A549 (cell line): ENCODE measurements around the gene CEP162.

Experiments used
- CTCF ChIP-seq: fragments of >200 bp; sonication (Bioruptor Twin); formaldehyde crosslinking; IDR thresholded peaks from 3 replicates; pipeline ENCODE4 v1.5.1; 2016
- MAFK ChIP-seq: fragments of 450-650 bp; IDR thresholded peaks from 2 replicates; pipeline ENCODE4 v1.6.1; 2014; ENCODE audit not compliant: partially characterized antibody
- POLR2A ChIP-seq: IDR thresholded peaks from 2 replicates; pipeline ENCODE4 v1.6.1; 2012; ENCODE audit warnings: mild to moderate bottlenecking, low read length
- REST ChIP-seq: fragments of 200-600 bp; sonication (generic); IDR thresholded peaks from 2 replicates; pipeline ENCODE4 v1.6.1; 2016; ENCODE audit warnings: antibody characterized with exemption, mild to moderate bottlenecking, moderate library complexity
- TF ChIP-seq, protein P1 (sequence below): IDR thresholded peaks from 2 replicates; pipeline ENCODE4 v1.6.1; 2012

DNA sequence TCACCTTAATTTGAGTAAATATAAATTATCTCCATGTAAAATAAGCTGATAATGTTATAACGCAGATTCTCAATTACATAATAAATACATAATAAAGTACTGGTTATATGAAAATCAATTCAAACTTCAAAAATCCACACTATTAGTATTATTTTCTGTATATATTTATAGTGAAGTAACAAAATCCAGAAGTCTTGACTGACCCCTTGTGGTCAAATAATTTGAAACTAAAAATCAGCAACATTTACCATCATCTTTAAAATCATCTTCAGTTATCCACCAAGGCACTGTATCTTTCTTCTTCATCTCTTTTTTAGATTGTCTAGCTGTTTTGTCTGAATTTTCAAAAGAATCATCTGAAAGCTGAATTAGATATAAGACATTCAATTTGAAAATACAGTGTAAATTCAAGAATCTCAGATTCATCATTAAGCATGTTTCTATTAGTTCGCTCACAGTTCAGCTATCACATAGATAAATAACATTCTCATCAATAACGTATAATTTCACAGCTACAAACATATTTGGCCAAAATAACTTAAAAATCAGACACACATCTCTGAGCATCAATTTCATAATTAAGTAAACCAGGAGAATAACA is 6.5 kb downstream of the CEP162 start:
- TF ChIP-seq MAFK (no peak), REST (no peak), CTCF (peak; percentile 59), POLR2A (no peak)
- TF ChIP-seq, protein P1, sequence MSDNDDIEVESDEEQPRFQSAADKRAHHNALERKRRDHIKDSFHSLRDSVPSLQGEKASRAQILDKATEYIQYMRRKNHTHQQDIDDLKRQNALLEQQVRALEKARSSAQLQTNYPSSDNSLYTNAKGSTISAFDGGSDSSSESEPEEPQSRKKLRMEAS, result no peak
